Tibial artery (tissue), 4 donors: ENCODE data around the gene KLHDC7A.

Source experiments
- DNase-seq, 2 donors: peaks; one replicate each; pipeline ENCODE4 v3.0.0-alpha.2; 2019
- H3K27ac ChIP-seq, 2 donors: fragments of 200-600 bp; sonication (generic) in 1 of 2; 1 replicate in 1 of 2; 2 replicates in 1 of 2; pipeline ENCODE4 v1.5.1; 2018 to 2019; ENCODE audit warnings: mild to moderate bottlenecking in 1 of 2
- H3K27me3 ChIP-seq, 2 donors: fragments of 200-600 bp; sonication (generic) in 1 of 2; one replicate each; pipeline versions ENCODE4 v1.5.1 to v1.6.0; 2016 to 2019
- H3K36me3 ChIP-seq, 3 donors: fragments of 200-600 bp; sonication (generic) in 2 of 3; one replicate each; pipeline ENCODE4 v1.5.1; 2016 to 2019; ENCODE audit warnings: mild to moderate bottlenecking in 2 of 3
- H3K4me1 ChIP-seq, 4 donors: fragments of 200-600 bp; sonication (generic) in 2 of 4; 1 replicate in 3 of 4; 2 replicates in 1 of 4; pipeline ENCODE4 v1.5.1; 2016 to 2019
- H3K4me3 ChIP-seq, 2 donors: fragments of 200-600 bp; sonication (generic) in 1 of 2; 1 replicate in 1 of 2; 2 replicates in 1 of 2; pipeline ENCODE4 v1.5.1; 2018 to 2019; ENCODE audit warnings: mild to moderate bottlenecking in 2 of 2
- H3K9me3 ChIP-seq, 3 donors: fragments of 200-600 bp; sonication (generic) in 1 of 3; one replicate each; pipeline ENCODE4 v1.5.1; 2016 to 2019
- CTCF ChIP-seq, 2 experiments: fragments of 200-600 bp in 1 of 2; fragments of 450-650 bp in 1 of 2; IDR thresholded peaks; one replicate each; pipeline ENCODE4 v1.5.1; 2017 to 2019; ENCODE audit warnings: antibody characterized with exemption in 2 of 2, mild to moderate bottlenecking in 1 of 2, moderate library complexity in 1 of 2
- intact Hi-C: fragments of 100-400 bp; cut with DNase I; formaldehyde crosslinking; loops from one replicate; pipeline ENCODE4 v1.15.0; 2023; ENCODE audit warnings: low total_unique reads

Gene KLHDC7A

GRCh38 chr1:18475234-18475905 is 5.4 kb upstream of the KLHDC7A start:
- intact Hi-C loops = no loop called here
- H3K27ac ChIP-seq = no peak overlapping the region
- H3K4me1 ChIP-seq = peaks cover 0 to 4% (median 0%) of the 10 kb centered on the region in 4 donors
- no peaks in the 10 kb centered on the region for H3K9me3 ChIP-seq
- DNase-seq = no peak
- no peak overlapping the region for H3K4me3 ChIP-seq
- H3K27me3 ChIP-seq = peaks cover 0 to 44% of the 10 kb centered on the region in 2 donors
- no peaks in the 10 kb centered on the region for H3K36me3 ChIP-seq
- no peak for TF ChIP-seq CTCF (IDR thresholded peaks at IDR 0.05)

- Histone ChIP-seq H3K4me3 (no peak overlapping the region), H3K9me3 (no peaks in the 10 kb centered on the region), H3K36me3 (no peaks in the 10 kb centered on the region), H3K27me3 (peaks cover 0 to 65% of the 10 kb centered on the region in 2 donors), H3K4me1 (peaks cover 0 to 15% (median 0%) of the 10 kb centered on the region in 4 donors), H3K27ac (no peak overlapping the region)
- no peak for TF ChIP-seq CTCF (IDR thresholded peaks at IDR 0.05)
- DNase-seq = no peak
- intact Hi-C loops = no loop called here
Measured at GRCh38 chr1:18479454-18479853, 1.3 kb upstream of the KLHDC7A start.

- H3K4me3 ChIP-seq = no peak overlapping the region
- H3K36me3 ChIP-seq = no peaks in the 10 kb centered on the region
- TF ChIP-seq CTCF (IDR thresholded peaks at IDR 0.05) = no peak
- no peaks in the 10 kb centered on the region for H3K9me3 ChIP-seq
- intact Hi-C loops = no loop called here
- no peak overlapping the region for H3K27ac ChIP-seq
- peaks cover 0 to 15% (median 0%) of the 10 kb centered on the region in 4 donors for H3K4me1 ChIP-seq
- H3K27me3 ChIP-seq = peaks cover 0 to 56% of the 10 kb centered on the region in 2 donors
- no peak for DNase-seq
Measured at GRCh38 chr1:18481190-18481920, 625 bp downstream of the KLHDC7A start.

- Histone ChIP-seq H3K4me1 (peaks cover 0 to 15% (median 0%) of the 10 kb centered on the region in 4 donors), H3K9me3 (no peaks in the 10 kb centered on the region), H3K4me3 (no peak overlapping the region), H3K27me3 (peaks cover 0 to 50% of the 10 kb centered on the region in 2 donors), H3K27ac (no peak overlapping the region), H3K36me3 (no peaks in the 10 kb centered on the region)
- no peak for DNase-seq
- no peak for TF ChIP-seq CTCF (IDR thresholded peaks at IDR 0.05)
- intact Hi-C loops = no loop called here
Measured at GRCh38 chr1:18481921-18482701, 1.4 kb downstream of the KLHDC7A start.

- intact Hi-C loops = no loop called here
- Histone ChIP-seq H3K27me3 (peaks cover 0 to 47% of the 10 kb centered on the region in 2 donors), H3K36me3 (no peaks in the 10 kb centered on the region), H3K9me3 (no peaks in the 10 kb centered on the region), H3K27ac (no peak overlapping the region), H3K4me1 (peaks cover 0 to 15% (median 0%) of the 10 kb centered on the region in 4 donors), H3K4me3 (no peak overlapping the region)
- DNase-seq = no peak
- no peak for TF ChIP-seq CTCF (IDR thresholded peaks at IDR 0.05)
Measured at GRCh38 chr1:18482721-18483425, 2.1 kb downstream of the KLHDC7A start.
